Activated CD8-positive, alpha-beta memory T cell treated with anti-CD3 and anti-CD28 coated beads, Interleukin-2, amount 50 U/mL, for 48 hours (primary cell): ENCODE results near the gene TXK.
"Not testable (repeated sequence)": the region's sequence is repeated elsewhere in the genome, so short reads cannot be mapped to it uniquely, and the experiment has no call there.

Experiments used
- DNase-seq: peaks from one replicate; pipeline ENCODE4 v3.0.0-alpha.2; 2020

TXK gene

GRCh38 chr4:48134081-48134480, at the start of gene TXK:
TSS of gene TXK (minus strand) at chr4:48134250. CDS start at chr4:48134170, 80 bp downstream.
- DNase-seq, result no peak

GRCh38 chr4:48180234-48180633, 46.2 kb upstream of the TXK start:
- no peak for DNase-seq

- no peak for DNase-seq
These were observed 44.9 kb upstream of the TXK start for GRCh38 chr4:48178931-48179330.

GRCh38 chr4:48175806-48176205, 41.8 kb upstream of the TXK start:
- no peak for DNase-seq

- no peak for DNase-seq
These were observed 41.3 kb upstream of the TXK start for GRCh38 chr4:48175328-48175727.

- DNase-seq, result no peak
These were observed 39.3 kb upstream of the TXK start for GRCh38 chr4:48173056-48173991.

- no peak for DNase-seq
These were observed 38.6 kb upstream of the TXK start for GRCh38 chr4:48172651-48173050.

GRCh38 chr4:48169636-48170035, 35.6 kb upstream of the TXK start:
- DNase-seq, result no peak

GRCh38 chr4:48167538-48168263, 33.7 kb upstream of the TXK start:
- DNase-seq, result no peak

GRCh38 chr4:48164561-48164960, 30.5 kb upstream of the TXK start:
- not testable (repeated sequence) for DNase-seq

GRCh38 chr4:48163746-48164145, 29.7 kb upstream of the TXK start:
- no peak for DNase-seq

GRCh38 chr4:48162162-48162561, 28.1 kb upstream of the TXK start:
- DNase-seq, result no peak

GRCh38 chr4:48157271-48157670, 23.2 kb upstream of the TXK start:
- no peak for DNase-seq

GRCh38 chr4:48156423-48156822, 22.4 kb upstream of the TXK start:
- no peak for DNase-seq

- no peak for DNase-seq
These were observed 19.9 kb upstream of the TXK start for GRCh38 chr4:48153791-48154550.

- no peak for DNase-seq
These were observed 18.2 kb upstream of the TXK start for GRCh38 chr4:48152259-48152658.

GRCh38 chr4:48149827-48150370, 15.8 kb upstream of the TXK start:
- no peak for DNase-seq

- no peak for DNase-seq
These were observed 13.6 kb upstream of the TXK start for GRCh38 chr4:48147621-48148020.

GRCh38 chr4:48141048-48141447, 7.0 kb upstream of the TXK start:
- no peak for DNase-seq

GRCh38 chr4:48139691-48140090, 5.6 kb upstream of the TXK start:
- DNase-seq, result no peak

GRCh38 chr4:48138936-48139335, 4.9 kb upstream of the TXK start:
- no peak for DNase-seq

- no peak for DNase-seq
These were observed 4.5 kb upstream of the TXK start for GRCh38 chr4:48138511-48138910.

- no peak for DNase-seq
These were observed 3.8 kb upstream of the TXK start for GRCh38 chr4:48137846-48138245.
